Measurements from ENCODE around the gene PARP4. TPM values are rescaled to one million over a fixed set of nuclear protein-coding genes. Genes with fewer than 3 reads are reported as not detected.
"Not testable (repeated sequence)": the region's sequence is repeated elsewhere in the genome, so short reads cannot be mapped to it uniquely, and the experiment has no call there.

The PARP4 gene
- polyA plus RNA-seq, 1 donor from 2014 or later = 0.76 TPM

- Histone ChIP-seq H3K9me3 (ENCODE audit: low read length) (no peaks in the 10 kb centered on the region), H4K20me1 (ENCODE audit: insufficient read depth) (no peaks in the 10 kb centered on the region), H3K27me3 (ENCODE audit: insufficient read depth, low read depth, low read length) (no peaks in the 10 kb centered on the region), H3K9ac (ENCODE audit: low read length) (no peak overlapping the region), H3F3A (ENCODE audit: insufficient read depth, low read length, poor library complexity, severe bottlenecking) (no peaks in the 10 kb centered on the region), H3K27ac (ENCODE audit: low read length) (no peak overlapping the region), H3K36me3 (ENCODE audit: insufficient read depth, low read length) (no peaks in the 10 kb centered on the region), H3K4me2 (ENCODE audit: low read length) (no peak overlapping the region), H3K9me2 (ENCODE audit: insufficient read depth, low read length) (no peaks in the 10 kb centered on the region), H3K4me3 (ENCODE audit: low read length) (no peak overlapping the region), H2AFZ (ENCODE audit: low read depth, low read length) (no peak overlapping the region), H3K79me2 (replicated peaks; ENCODE audit: insufficient read depth, low read length) (no peaks in the 10 kb centered on the region)
- TF ChIP-seq RAD21 (conservative IDR thresholded peaks at IDR 0.05) = no peak
- no peak for TF ChIP-seq EZH2 (IDR thresholded peaks at IDR 0.05; ENCODE audit: borderline replicate concordance, insufficient read depth, low read length, poor library complexity, severe bottlenecking)
- TF ChIP-seq MXI1 (conservative IDR thresholded peaks at IDR 0.05; ENCODE audit: poor library complexity, severe bottlenecking) = no peak
- TF ChIP-seq CTCF (IDR thresholded peaks at IDR 0.05; ENCODE audit: poor library complexity, severe bottlenecking) = no peak
- no peak for TF ChIP-seq EP300 (conservative IDR thresholded peaks at IDR 0.05; ENCODE audit: poor library complexity, severe bottlenecking)
- no peak for TF ChIP-seq REST (IDR thresholded peaks at IDR 0.05; ENCODE audit: borderline replicate concordance)
- TF ChIP-seq POLR2AphosphoS5 (IDR thresholded peaks at IDR 0.05) = no peak
- TF ChIP-seq TAF1 (IDR thresholded peaks at IDR 0.05; ENCODE audit: low read depth) = no peak
- no peak for TF ChIP-seq SMC3 (conservative IDR thresholded peaks at IDR 0.05; ENCODE audit: poor library complexity)
Measured at GRCh38 chr13:24450530-24450929, 62.0 kb downstream of the PARP4 start.

- not testable (repeated sequence) for H3K9me3 ChIP-seq (ENCODE audit: low read length); H3K9me2 ChIP-seq (ENCODE audit: insufficient read depth, low read length); H2AFZ ChIP-seq (ENCODE audit: low read depth, low read length); H3F3A ChIP-seq (ENCODE audit: insufficient read depth, low read length, poor library complexity, severe bottlenecking); H4K20me1 ChIP-seq (ENCODE audit: insufficient read depth); H3K36me3 ChIP-seq (ENCODE audit: insufficient read depth, low read length); H3K9ac ChIP-seq (ENCODE audit: low read length); H3K4me2 ChIP-seq (ENCODE audit: low read length); H3K27ac ChIP-seq (ENCODE audit: low read length); H3K4me3 ChIP-seq (ENCODE audit: low read length); H3K79me2 ChIP-seq (replicated peaks; ENCODE audit: insufficient read depth, low read length); H3K27me3 ChIP-seq (ENCODE audit: insufficient read depth, low read depth, low read length)
Measured at GRCh38 chr13:24444851-24445250, 67.7 kb downstream of the PARP4 start.

GRCh38 chr13:24443366-24443765 lies 69.2 kb downstream of the PARP4 start:
- no peaks in the 10 kb centered on the region for H3K9me2 ChIP-seq (ENCODE audit: insufficient read depth, low read length)
- no peak overlapping the region for H3K27ac ChIP-seq (ENCODE audit: low read length)
- no peaks in the 10 kb centered on the region for H4K20me1 ChIP-seq (ENCODE audit: insufficient read depth)
- H3K27me3 ChIP-seq (ENCODE audit: insufficient read depth, low read depth, low read length) = no peaks in the 10 kb centered on the region
- no peak overlapping the region for H2AFZ ChIP-seq (ENCODE audit: low read depth, low read length)
- no peak overlapping the region for H3K9ac ChIP-seq (ENCODE audit: low read length)
- no peaks in the 10 kb centered on the region for H3K9me3 ChIP-seq (ENCODE audit: low read length)
- no peak for TF ChIP-seq EP300 (conservative IDR thresholded peaks at IDR 0.05; ENCODE audit: poor library complexity, severe bottlenecking)
- no peak for TF ChIP-seq POLR2AphosphoS5 (IDR thresholded peaks at IDR 0.05)
- TF ChIP-seq EZH2 (IDR thresholded peaks at IDR 0.05; ENCODE audit: borderline replicate concordance, insufficient read depth, low read length, poor library complexity, severe bottlenecking) = no peak
- no peak for TF ChIP-seq SMC3 (conservative IDR thresholded peaks at IDR 0.05; ENCODE audit: poor library complexity)
- no peak for TF ChIP-seq REST (IDR thresholded peaks at IDR 0.05; ENCODE audit: borderline replicate concordance)
- no peak for TF ChIP-seq RAD21 (conservative IDR thresholded peaks at IDR 0.05)
- no peak for TF ChIP-seq TAF1 (IDR thresholded peaks at IDR 0.05; ENCODE audit: low read depth)
- no peak for TF ChIP-seq MXI1 (conservative IDR thresholded peaks at IDR 0.05; ENCODE audit: poor library complexity, severe bottlenecking)
- TF ChIP-seq CTCF (IDR thresholded peaks at IDR 0.05; ENCODE audit: poor library complexity, severe bottlenecking) = no peak
- H3K4me2 ChIP-seq (ENCODE audit: low read length) = no peak overlapping the region
- no peaks in the 10 kb centered on the region for H3K79me2 ChIP-seq (replicated peaks; ENCODE audit: insufficient read depth, low read length)
- no peak overlapping the region for H3K4me3 ChIP-seq (ENCODE audit: low read length)
- no peaks in the 10 kb centered on the region for H3F3A ChIP-seq (ENCODE audit: insufficient read depth, low read length, poor library complexity, severe bottlenecking)
- H3K36me3 ChIP-seq (ENCODE audit: insufficient read depth, low read length) = no peaks in the 10 kb centered on the region

All from neural cell (in vitro differentiated cells).